WTC11 (cell line): Measurements from ENCODE around the gene MAPK12. TPM values are rescaled to one million over a fixed set of nuclear protein-coding genes. Genes with fewer than 3 reads are reported as not detected.

Source experiments
- ATAC-seq: fragments of 200-7000 bp; cut with Tn5 transposase; 2 replicates; pipeline ENCODE4 v1.10.0; 2021; ENCODE audit warnings: mild to moderate bottlenecking, moderate library complexity
- CTCF ChIA-PET: fragments of 300-600 bp; sonication (Branson Sonifier 250); formaldehyde crosslinking; loops from one replicate; lab custom pipeline; 2021; ENCODE audit warnings: antibody characterized with exemption; lab: Charles Lee
- POLR2A ChIA-PET: fragments of 350-600 bp; sonication (Branson Sonifier 250); formaldehyde crosslinking; loops from one replicate; lab custom pipeline; 2021; ENCODE audit warnings: antibody characterized with exemption; lab: Charles Lee
- DNase-seq: peaks from one replicate; pipeline ENCODE4 v3.0.0; 2021; ENCODE audit warnings: low spot score
- H3K27ac Mint-ChIP-seq: 2 replicates; pipeline ENCODE4 v1.8.0; 2021; ENCODE audit warnings: mixed read lengths
- H3K27me3 Mint-ChIP-seq: 2 replicates; pipeline ENCODE4 v1.8.0; 2021; ENCODE audit warnings: low read depth, mild to moderate bottlenecking, moderate library complexity, mixed read lengths
- H3K36me3 Mint-ChIP-seq: 2 replicates; pipeline ENCODE4 v1.8.0; 2021; ENCODE audit warnings: mixed read lengths
- H3K4me1 Mint-ChIP-seq: 2 replicates; pipeline ENCODE4 v1.8.0; 2022; ENCODE audit warnings: mixed read lengths
- H3K4me3 Mint-ChIP-seq: 2 replicates; pipeline ENCODE4 v1.8.0; 2021; ENCODE audit warnings: mild to moderate bottlenecking, moderate library complexity, mixed read lengths
- H3K9me3 Mint-ChIP-seq: 2 replicates; pipeline ENCODE4 v1.8.0; 2021; ENCODE audit warnings: mixed read lengths
- ARID4B ChIP-seq: sonication (generic); formaldehyde crosslinking; IDR thresholded peaks from 2 replicates; pipeline ENCODE4 v1.8.0; 2023; ENCODE audit warnings: missing genetic modification reagents, mild to moderate bottlenecking, borderline replicate concordance
- CREB1 ChIP-seq: sonication (generic); formaldehyde crosslinking; IDR thresholded peaks from 2 replicates; pipeline ENCODE4 v1.8.0; 2023; ENCODE audit warnings: mild to moderate bottlenecking, missing genetic modification reagents
- ETV6 ChIP-seq: sonication (generic); formaldehyde crosslinking; IDR thresholded peaks from 2 replicates; pipeline ENCODE4 v1.8.1; 2022; ENCODE audit warnings: mild to moderate bottlenecking, missing genetic modification reagents
- FOXK1 ChIP-seq: sonication (generic); formaldehyde crosslinking; IDR thresholded peaks from 2 replicates; pipeline ENCODE4 v1.8.0; 2022; ENCODE audit warnings: mild to moderate bottlenecking, moderate library complexity, missing genetic modification reagents
- FOXP1 ChIP-seq: sonication (generic); formaldehyde crosslinking; IDR thresholded peaks from 2 replicates; pipeline ENCODE4 v1.8.0; 2022; ENCODE audit warnings: missing genetic modification reagents, mild to moderate bottlenecking, moderate library complexity, borderline replicate concordance
- JAZF1 ChIP-seq: fragments of 250-450 bp; sonication (Bioruptor Pico); IDR thresholded peaks from 2 replicates; pipeline ENCODE4 v1.9.0; 2021; ENCODE audit warnings: moderate library complexity, mild to moderate bottlenecking, inconsistent platforms
- JUN ChIP-seq: sonication (generic); formaldehyde crosslinking; IDR thresholded peaks from 2 replicates; pipeline ENCODE4 v1.8.0; 2023; ENCODE audit warnings: mild to moderate bottlenecking, missing genetic modification reagents
- OVOL2 ChIP-seq: fragments of 250-450 bp; sonication (Bioruptor Pico); IDR thresholded peaks from 2 replicates; pipeline ENCODE4 v1.9.0; 2021; ENCODE audit warnings: mild to moderate bottlenecking, borderline replicate concordance
- PRRX2 ChIP-seq: fragments of 250-450 bp; sonication (Bioruptor Pico); IDR thresholded peaks from 2 replicates; pipeline ENCODE4 v1.8.0; 2021; ENCODE audit warnings: mild to moderate bottlenecking
- SP1 ChIP-seq: sonication (generic); formaldehyde crosslinking; conservative IDR thresholded peaks from 2 replicates; pipeline ENCODE4 v1.8.1; 2022; ENCODE audit warnings: missing genetic modification reagents
- STAT6 ChIP-seq: sonication (generic); formaldehyde crosslinking; conservative IDR thresholded peaks from 2 replicates; pipeline ENCODE4 v1.8.1; 2023; ENCODE audit warnings: mild to moderate bottlenecking, low read depth, missing genetic modification reagents, moderate library complexity
- TEAD1 ChIP-seq: sonication (generic); formaldehyde crosslinking; IDR thresholded peaks from 2 replicates; pipeline ENCODE4 v1.8.0; 2022; ENCODE audit warnings: mild to moderate bottlenecking, missing genetic modification reagents
- ZNF263 ChIP-seq: sonication (generic); formaldehyde crosslinking; IDR thresholded peaks from 2 replicates; pipeline ENCODE4 v1.8.1; 2022; ENCODE audit warnings: low read depth, mild to moderate bottlenecking, moderate library complexity, missing genetic modification reagents
- ZNF396 ChIP-seq: fragments of 250-450 bp; sonication (Bioruptor Pico); IDR thresholded peaks from 2 replicates; pipeline ENCODE4 v1.8.0; 2021; ENCODE audit warnings: mild to moderate bottlenecking, moderate library complexity, borderline replicate concordance
- total RNA-seq: library from RNA; stranded (reverse); gene quantifications from 3 replicates; pipeline ENCODE4 v1.2.3, GENCODE V29; 2021
- TF ChIP-seq, protein P1 (sequence below): sonication (generic); formaldehyde crosslinking; IDR thresholded peaks from 2 replicates; pipeline ENCODE4 v1.8.1; 2022; ENCODE audit warnings: mild to moderate bottlenecking, missing genetic modification reagents, moderate library complexity, borderline replicate concordance
- TF ChIP-seq, protein P2 (sequence below): sonication (generic); formaldehyde crosslinking; IDR thresholded peaks from 2 replicates; pipeline ENCODE4 v1.8.0; 2022; ENCODE audit warnings: mild to moderate bottlenecking, missing genetic modification reagents
- TF ChIP-seq, protein P3 (sequence below): fragments of 250-450 bp; sonication (Bioruptor Pico); IDR thresholded peaks from 2 replicates; pipeline ENCODE4 v1.9.0; 2021; ENCODE audit warnings: mild to moderate bottlenecking

Gene MAPK12
- total RNA-seq, 1 experiment from 2014 or later, result 31.0 TPM

- TF ChIP-seq SP1 (CRISPR knock-in tag) (0 out of 2 replicates have a peak, but pooled peaks have one; percentile 4), ZNF396 (no peak), JAZF1 (CRISPR knock-in tag) (no peak)
- peaks cover 37% of the 10 kb centered on the region for H3K27me3 Mint-ChIP-seq
- peak; percentile 12 for ATAC-seq
- DNase-seq, result no peak
- H3K4me3 Mint-ChIP-seq, result peak overlapping the region; percentile 31; the same call in 1 of the 2 replicates
- H3K9me3 Mint-ChIP-seq, result no peaks in the 10 kb centered on the region
- ChIA-PET CTCF (interaction anchor here (0.8 to 3.4 kb wide), 18 partner anchors 10 to 254 kb away, joined by 3 to 21 read pairs (median 4); partner anchors contain the start of genes HDAC10, MAPK12, PLXNB2 and SCO2), POLR2A (interaction anchor here (0.5 to 1.9 kb wide), 2 partner anchors 21 kb away, joined by 3 to 7 read pairs; partner anchors contain the start of gene HDAC10)
- no peaks in the 10 kb centered on the region for H3K4me1 Mint-ChIP-seq
- H3K36me3 Mint-ChIP-seq, result peaks cover 20% of the 10 kb centered on the region
- no peak overlapping the region for H3K27ac Mint-ChIP-seq
These were observed 10.7 kb upstream of the MAPK12 start for GRCh38 chr22:50272044-50272802.

DNA sequence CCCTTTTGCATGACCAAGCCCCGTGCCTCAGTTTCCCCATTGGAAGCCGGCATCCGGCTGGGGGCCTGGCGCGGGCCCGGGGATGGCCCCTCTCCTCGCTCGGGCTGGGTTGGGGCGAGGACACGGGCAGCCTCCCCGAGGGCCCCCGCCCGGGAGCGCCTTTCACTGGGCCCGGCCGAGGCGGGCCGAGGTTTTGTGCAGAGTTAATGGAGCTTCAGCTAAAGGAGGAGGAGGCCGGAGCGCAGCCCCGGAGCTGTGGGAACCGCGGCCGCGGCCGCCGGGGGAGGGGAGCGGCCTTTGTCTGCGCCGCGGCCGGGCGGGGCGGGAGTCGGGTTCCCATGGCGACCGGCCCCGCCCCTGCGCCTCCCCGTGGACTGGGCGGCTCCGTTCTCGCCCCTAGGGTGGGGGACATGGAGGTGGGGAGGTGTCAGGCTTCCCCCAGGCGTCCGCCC lies 10.1 kb upstream of the MAPK12 start:
- Mint-ChIP-seq H3K4me1 (no peaks in the 10 kb centered on the region), H3K4me3 (no peak overlapping the region), H3K27me3 (peaks cover 42% of the 10 kb centered on the region), H3K27ac (no peak overlapping the region), H3K36me3 (peaks cover 14% of the 10 kb centered on the region), H3K9me3 (no peaks in the 10 kb centered on the region)
- peak; percentile 48 for ATAC-seq
- CTCF ChIA-PET, result interaction anchor here (0.5 to 3.4 kb wide), 19 partner anchors 9 to 254 kb away, joined by 3 to 21 read pairs (median 4); partner anchors contain the start of genes HDAC10, MAPK12 and SCO2
- POLR2A ChIA-PET, result interaction anchor here (1.9 kb wide), 1 partner anchor 20 kb away, joined by 7 read pairs; the partner anchor contains the start of gene HDAC10
- peak; percentile 76 for DNase-seq
- TF ChIP-seq JUN (no peak), SP1 (CRISPR knock-in tag) (0 out of 2 replicates have a peak, but pooled peaks have one; percentile 46)

DNA sequence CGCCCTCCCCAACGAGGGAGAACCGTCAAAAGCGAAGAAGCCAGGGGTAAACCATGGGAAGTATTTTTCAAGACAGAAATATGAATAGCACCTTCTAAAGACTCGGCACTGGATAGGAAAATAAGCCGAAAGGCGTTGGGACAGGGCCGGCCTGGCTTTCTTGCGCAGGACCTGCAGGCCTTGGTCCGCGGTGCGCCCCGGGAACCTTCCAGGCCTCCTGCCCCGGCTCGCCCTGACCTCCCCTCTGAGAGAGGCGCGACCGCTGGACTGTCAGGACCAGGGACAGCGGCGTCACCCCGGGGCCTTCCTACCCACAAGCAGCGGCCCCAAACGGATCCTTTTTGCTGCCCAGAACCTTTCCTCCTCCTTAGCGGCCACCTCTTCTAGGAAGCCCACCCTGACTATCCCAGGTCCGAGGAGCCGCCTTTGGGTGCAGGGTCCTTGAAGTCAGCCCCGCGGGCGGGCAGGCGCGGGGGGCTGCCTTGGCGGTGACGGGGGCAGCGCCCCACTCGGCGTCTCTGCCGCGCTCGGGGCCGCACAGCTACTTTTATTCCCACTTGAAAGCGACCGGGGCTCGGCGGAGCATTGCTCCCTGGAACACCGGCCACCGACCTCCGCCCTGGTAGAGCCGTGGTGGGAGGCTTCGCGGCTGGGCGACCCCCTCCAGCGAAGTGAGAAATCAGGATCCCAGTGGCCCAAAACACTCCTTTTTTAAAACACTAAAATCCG lies 9.3 kb upstream of the MAPK12 start:
- ATAC-seq (peak; percentile 57), DNase-seq (peak; percentile 87)
- H3K27ac Mint-ChIP-seq, result no peak overlapping the region
- peaks cover 49% of the 10 kb centered on the region for H3K27me3 Mint-ChIP-seq
- no peaks in the 10 kb centered on the region for H3K4me1 Mint-ChIP-seq
- ChIA-PET CTCF (interaction anchor here (0.5 to 3.4 kb wide), 12 partner anchors 8 to 255 kb away, joined by 3 to 21 read pairs (median 4); partner anchors contain the start of genes MAPK12 and SCO2), POLR2A (interaction anchor here (1.5 to 1.9 kb wide), 2 partner anchors 20 to 23 kb away, joined by 3 to 7 read pairs; partner anchors contain the start of gene HDAC10)
- no peaks in the 10 kb centered on the region for H3K9me3 Mint-ChIP-seq
- H3K4me3 Mint-ChIP-seq, result peak overlapping the region; percentile 49
- peaks cover 9% of the 10 kb centered on the region for H3K36me3 Mint-ChIP-seq
- TF ChIP-seq ETV6 (CRISPR knock-in tag) (peak; percentile 59; the same call in 1 of the 2 replicates), ARID4B (CRISPR knock-in tag) (peak; percentile 96), FOXK1 (peak; percentile 76; the same call in 1 of the 2 replicates), FOXP1 (peak; percentile 90; the same call in 1 of the 2 replicates), STAT6 (CRISPR knock-in tag) (0 out of 2 replicates have a peak, but pooled peaks have one; percentile 46), TEAD1 (peak; percentile 91), OVOL2 (CRISPR knock-in tag) (no peak), PRRX2 (CRISPR knock-in tag) (no peak), CREB1 (CRISPR knock-in tag) (no peak), ZNF263 (CRISPR knock-in tag) (no peak; the same call in 1 of the 2 replicates)
- TF ChIP-seq, protein P1, sequence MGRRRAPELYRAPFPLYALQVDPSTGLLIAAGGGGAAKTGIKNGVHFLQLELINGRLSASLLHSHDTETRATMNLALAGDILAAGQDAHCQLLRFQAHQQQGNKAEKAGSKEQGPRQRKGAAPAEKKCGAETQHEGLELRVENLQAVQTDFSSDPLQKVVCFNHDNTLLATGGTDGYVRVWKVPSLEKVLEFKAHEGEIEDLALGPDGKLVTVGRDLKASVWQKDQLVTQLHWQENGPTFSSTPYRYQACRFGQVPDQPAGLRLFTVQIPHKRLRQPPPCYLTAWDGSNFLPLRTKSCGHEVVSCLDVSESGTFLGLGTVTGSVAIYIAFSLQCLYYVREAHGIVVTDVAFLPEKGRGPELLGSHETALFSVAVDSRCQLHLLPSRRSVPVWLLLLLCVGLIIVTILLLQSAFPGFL (CRISPR knock-in tag), result peak; percentile 51; the same call in 1 of the 2 replicates
- TF ChIP-seq, protein P2, sequence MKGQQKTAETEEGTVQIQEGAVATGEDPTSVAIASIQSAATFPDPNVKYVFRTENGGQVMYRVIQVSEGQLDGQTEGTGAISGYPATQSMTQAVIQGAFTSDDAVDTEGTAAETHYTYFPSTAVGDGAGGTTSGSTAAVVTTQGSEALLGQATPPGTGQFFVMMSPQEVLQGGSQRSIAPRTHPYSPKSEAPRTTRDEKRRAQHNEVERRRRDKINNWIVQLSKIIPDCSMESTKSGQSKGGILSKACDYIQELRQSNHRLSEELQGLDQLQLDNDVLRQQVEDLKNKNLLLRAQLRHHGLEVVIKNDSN (CRISPR knock-in tag), result peak; percentile 46; the same call in 1 of the 2 replicates
- TF ChIP-seq, protein P3, sequence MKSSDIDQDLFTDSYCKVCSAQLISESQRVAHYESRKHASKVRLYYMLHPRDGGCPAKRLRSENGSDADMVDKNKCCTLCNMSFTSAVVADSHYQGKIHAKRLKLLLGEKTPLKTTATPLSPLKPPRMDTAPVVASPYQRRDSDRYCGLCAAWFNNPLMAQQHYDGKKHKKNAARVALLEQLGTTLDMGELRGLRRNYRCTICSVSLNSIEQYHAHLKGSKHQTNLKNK, result no peak
